GM12878 (cell line): ENCODE results near the gene GLE1. TPM values are rescaled to one million over a fixed set of nuclear protein-coding genes. Genes with fewer than 3 reads are reported as not detected.

Experiments
- ATF7 ChIP-seq: fragments of 450-650 bp; IDR thresholded peaks from 2 replicates; pipeline ENCODE4 v1.6.1; 2016; ENCODE audit warnings: low read depth, mild to moderate bottlenecking
- EP300 ChIP-seq, 2 experiments: fragments of 150-350 bp in 1 of 2; IDR thresholded peaks; 2 replicates each; pipeline ENCODE4 v1.6.1; 2011 to 2012; ENCODE audit warnings: low read depth in 2 of 2, low read length in 2 of 2, borderline replicate concordance in 1 of 2, improper control_type of control experiment in 1 of 2, inconsistent platforms in 1 of 2; ENCODE audit not compliant: control insufficient read depth in 1 of 2
- MTA2 ChIP-seq: fragments of 450-650 bp; IDR thresholded peaks from 2 replicates; pipeline ENCODE4 v1.6.1; 2016; ENCODE audit warnings: low read depth, mild to moderate bottlenecking, moderate library complexity
- RBBP5 ChIP-seq: fragments of 200-600 bp; sonication (generic); conservative IDR thresholded peaks from 2 replicates; pipeline ENCODE4 v1.6.1; 2016
- SIN3A ChIP-seq: IDR thresholded peaks from 2 replicates; pipeline ENCODE4 v1.6.1; 2012; ENCODE audit warnings: low read depth, low read length, improper control_type of control experiment
- SMAD5 ChIP-seq: IDR thresholded peaks from 2 replicates; pipeline ENCODE4 v1.6.1; 2016; ENCODE audit warnings: antibody characterized with exemption, low read depth
- TARDBP ChIP-seq: IDR thresholded peaks from 2 replicates; pipeline ENCODE4 v1.6.1; 2016; ENCODE audit warnings: borderline replicate concordance
- ZNF217 ChIP-seq: fragments of 450-650 bp; IDR thresholded peaks from 2 replicates; pipeline ENCODE4 v1.6.1; 2017; ENCODE audit warnings: antibody characterized with exemption, mild to moderate bottlenecking
- polyA plus RNA-seq, 11 experiments: library from polyadenylated mRNA; depleted of rRNA in 4 of 11; unstranded in 6 of 11; stranded (reverse) in 5 of 11; fragments of >200 nt; fragmentation: Nextera tagmentation in 4 of 11; fragmentation: Illumina TruSeq in 1 of 11; extraction: Ambion mirVana in 4 of 11; extraction: Trizol in 1 of 11; gene quantifications; 1 replicate in 1 of 11; 2 replicates in 10 of 11; pipeline versions ENCODE4 v1.2.1 to v1.2.3, GENCODE V29; 2011 to 2016; ENCODE audit warnings: inconsistent platforms in 2 of 11, missing spikeins in 2 of 11, low read depth in 1 of 11
- total RNA-seq, 4 experiments: library from RNA; depleted of rRNA in 3 of 4; stranded (reverse); fragments of >200 nt in 3 of 4; fragmentation: Illumina TruSeq in 1 of 4; extraction: Trizol in 1 of 4; gene quantifications; 2 replicates each; pipeline versions ENCODE4 v1.2.1 to v1.2.3, GENCODE V29; 2013 to 2021
- TF ChIP-seq, protein P1 (sequence below): fragments of 450-650 bp; formaldehyde crosslinking; IDR thresholded peaks from 2 replicates; pipeline ENCODE4 v1.5.0; 2022; ENCODE audit warnings: mild to moderate bottlenecking, missing genetic modification characterization

GLE1 gene
- total and polyA plus RNA-seq, 10 of the 15 experiments (the other 5 are each of a cell fraction or from before 2014, with no cell fraction given) = 17.4 to 52.0 (median 37.7) TPM

DNA sequence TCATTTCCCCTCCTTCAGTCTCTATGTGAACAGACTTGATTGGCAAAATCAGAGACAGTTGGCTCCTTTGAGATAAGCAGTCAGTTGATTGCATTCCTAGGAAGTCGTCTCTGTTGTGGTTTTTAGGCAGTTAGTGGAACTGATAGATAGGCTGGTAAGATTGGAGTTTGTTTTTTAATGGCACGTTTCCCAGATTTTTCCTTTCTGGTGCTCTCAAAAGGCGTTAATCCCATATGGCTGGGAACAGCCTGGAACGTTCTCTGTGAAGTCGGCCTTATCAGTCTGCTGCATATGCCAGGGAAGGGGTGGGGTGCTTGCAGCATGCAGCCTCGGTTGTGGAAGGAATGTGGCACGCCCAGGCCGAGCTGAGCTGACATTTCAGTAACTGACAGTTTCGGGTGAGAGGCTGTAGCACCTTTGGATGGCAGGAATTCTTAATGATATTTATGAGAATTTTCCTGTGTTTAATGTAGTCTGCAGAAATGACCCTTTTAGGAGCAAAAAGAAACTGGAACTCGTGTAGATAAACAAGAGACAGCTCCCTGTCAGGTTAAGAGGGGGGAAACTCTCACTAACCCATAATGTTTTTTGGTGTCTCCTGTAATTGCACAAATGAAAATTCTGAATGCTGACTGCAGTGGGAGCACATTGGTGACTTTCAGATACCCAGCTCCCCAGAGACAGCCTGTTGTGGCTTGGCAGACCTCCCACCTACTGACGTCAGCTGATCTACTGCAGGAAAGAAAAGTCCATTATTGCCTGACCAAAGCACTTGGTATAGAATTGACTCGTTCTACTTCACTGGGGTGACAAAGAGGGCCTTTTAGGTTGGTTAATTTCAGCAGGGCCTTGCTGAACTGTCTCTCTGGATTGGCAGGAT, 54.2 kb downstream of the GLE1 start (continued):
- TF ChIP-seq, protein P1, sequence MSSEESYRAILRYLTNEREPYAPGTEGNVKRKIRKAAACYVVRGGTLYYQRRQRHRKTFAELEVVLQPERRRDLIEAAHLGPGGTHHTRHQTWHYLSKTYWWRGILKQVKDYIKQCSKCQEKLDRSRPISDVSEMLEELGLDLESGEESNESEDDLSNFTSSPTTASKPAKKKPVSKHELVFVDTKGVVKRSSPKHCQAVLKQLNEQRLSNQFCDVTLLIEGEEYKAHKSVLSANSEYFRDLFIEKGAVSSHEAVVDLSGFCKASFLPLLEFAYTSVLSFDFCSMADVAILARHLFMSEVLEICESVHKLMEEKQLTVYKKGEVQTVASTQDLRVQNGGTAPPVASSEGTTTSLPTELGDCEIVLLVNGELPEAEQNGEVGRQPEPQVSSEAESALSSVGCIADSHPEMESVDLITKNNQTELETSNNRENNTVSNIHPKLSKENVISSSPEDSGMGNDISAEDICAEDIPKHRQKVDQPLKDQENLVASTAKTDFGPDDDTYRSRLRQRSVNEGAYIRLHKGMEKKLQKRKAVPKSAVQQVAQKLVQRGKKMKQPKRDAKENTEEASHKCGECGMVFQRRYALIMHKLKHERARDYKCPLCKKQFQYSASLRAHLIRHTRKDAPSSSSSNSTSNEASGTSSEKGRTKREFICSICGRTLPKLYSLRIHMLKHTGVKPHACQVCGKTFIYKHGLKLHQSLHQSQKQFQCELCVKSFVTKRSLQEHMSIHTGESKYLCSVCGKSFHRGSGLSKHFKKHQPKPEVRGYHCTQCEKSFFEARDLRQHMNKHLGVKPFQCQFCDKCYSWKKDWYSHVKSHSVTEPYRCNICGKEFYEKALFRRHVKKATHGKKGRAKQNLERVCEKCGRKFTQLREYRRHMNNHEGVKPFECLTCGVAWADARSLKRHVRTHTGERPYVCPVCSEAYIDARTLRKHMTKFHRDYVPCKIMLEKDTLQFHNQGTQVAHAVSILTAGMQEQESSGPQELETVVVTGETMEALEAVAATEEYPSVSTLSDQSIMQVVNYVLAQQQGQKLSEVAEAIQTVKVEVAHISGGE (CRISPR knock-in tag) = no peak
- TF ChIP-seq ATF7 = peak; percentile 96
- peak; percentile 63; the same call in 1 of the 2 replicates for TF ChIP-seq MTA2
- no peak for TF ChIP-seq SMAD5
- TF ChIP-seq SIN3A = peak; percentile 46; the same call in 1 of the 2 replicates
- no peak for TF ChIP-seq RBBP5
- TF ChIP-seq EP300 (IDR thresholded peaks at IDR 0.05; ENCODE audit: borderline replicate concordance in 1 of 2, control insufficient read depth in 1 of 2, low read depth in 2 of 2, low read length in 2 of 2) = peak; percentile 15 to 33; a peak in 1 of 4 replicates
- no peak for TF ChIP-seq ZNF217
- TF ChIP-seq TARDBP = no peak
